ENCODE measurements around the gene RUNDC1.

- no peak for TF ChIP-seq CTCF (IDR thresholded peaks at IDR 0.05)
- TF ChIP-seq POLR2A (IDR thresholded peaks at IDR 0.05): no peak
Observed at GRCh38 chr17:42971589-42971988, 8.8 kb upstream of the RUNDC1 start.

Data from right lobe of liver (tissue), 4 donors.